Thyroid gland (tissue), 4 donors: ENCODE results near the gene FBN2.

Source experiments
- POLR2A ChIP-seq, 2 donors: fragments of 450-650 bp; IDR thresholded peaks; one replicate each; pipeline ENCODE4 v1.6.1; 2017; ENCODE audit warnings: antibody characterized with exemption in 2 of 2, mild to moderate bottlenecking in 2 of 2, moderate library complexity in 1 of 2
- TF ChIP-seq, protein P1 (sequence below), 6 experiments: fragments of 200-600 bp in 3 of 6; fragments of 450-650 bp in 3 of 6; sonication (generic) in 3 of 6; IDR thresholded peaks; one replicate each; pipeline ENCODE4 v1.5.1; 2016 to 2019; ENCODE audit warnings: antibody characterized with exemption in 6 of 6, mild to moderate bottlenecking in 2 of 6, inconsistent platforms in 1 of 6, moderate library complexity in 1 of 6

DNA sequence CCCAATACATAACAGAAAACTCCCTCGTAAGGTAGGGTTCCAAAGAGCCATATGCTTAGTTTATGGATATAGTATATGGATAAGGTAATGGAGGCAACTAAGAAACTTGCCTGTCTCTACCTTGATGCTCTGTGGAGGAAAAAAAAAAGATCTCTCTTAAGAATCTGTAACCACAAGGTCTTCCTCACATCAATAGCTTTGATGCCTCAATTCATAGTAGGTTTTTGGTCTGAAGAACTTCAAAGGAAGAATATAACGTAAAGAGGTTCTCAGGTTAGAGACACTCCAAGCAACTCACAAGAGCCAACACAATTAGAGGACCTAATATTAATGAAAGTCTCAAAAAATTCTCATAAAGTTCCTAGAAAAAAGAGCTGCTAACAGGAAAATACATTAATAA, 140.2 kb downstream of the FBN2 start:
- TF ChIP-seq, protein P1, sequence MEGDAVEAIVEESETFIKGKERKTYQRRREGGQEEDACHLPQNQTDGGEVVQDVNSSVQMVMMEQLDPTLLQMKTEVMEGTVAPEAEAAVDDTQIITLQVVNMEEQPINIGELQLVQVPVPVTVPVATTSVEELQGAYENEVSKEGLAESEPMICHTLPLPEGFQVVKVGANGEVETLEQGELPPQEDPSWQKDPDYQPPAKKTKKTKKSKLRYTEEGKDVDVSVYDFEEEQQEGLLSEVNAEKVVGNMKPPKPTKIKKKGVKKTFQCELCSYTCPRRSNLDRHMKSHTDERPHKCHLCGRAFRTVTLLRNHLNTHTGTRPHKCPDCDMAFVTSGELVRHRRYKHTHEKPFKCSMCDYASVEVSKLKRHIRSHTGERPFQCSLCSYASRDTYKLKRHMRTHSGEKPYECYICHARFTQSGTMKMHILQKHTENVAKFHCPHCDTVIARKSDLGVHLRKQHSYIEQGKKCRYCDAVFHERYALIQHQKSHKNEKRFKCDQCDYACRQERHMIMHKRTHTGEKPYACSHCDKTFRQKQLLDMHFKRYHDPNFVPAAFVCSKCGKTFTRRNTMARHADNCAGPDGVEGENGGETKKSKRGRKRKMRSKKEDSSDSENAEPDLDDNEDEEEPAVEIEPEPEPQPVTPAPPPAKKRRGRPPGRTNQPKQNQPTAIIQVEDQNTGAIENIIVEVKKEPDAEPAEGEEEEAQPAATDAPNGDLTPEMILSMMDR (IDR thresholded peaks at IDR 0.05) = no peak
- TF ChIP-seq POLR2A (IDR thresholded peaks at IDR 0.05) = no peak
